HG02970 (cell line): ENCODE results near the gene TUBA3E.
A peak's percentile ranks its signal among the peaks of the same experiment; 100 is the strongest.
"Not testable (repeated sequence)": the region's sequence is repeated elsewhere in the genome, so short reads cannot be mapped to it uniquely, and the experiment has no call there.

ENCODE experiments used
- ATAC-seq: cut with Tn5 transposase; IDR thresholded peaks from one replicate; pipeline ENCODE4 v1.9.1; 2021; ENCODE audit warnings: mild to moderate bottlenecking, moderate library complexity, moderate number of reproducible peaks; ENCODE audit not compliant: unreplicated experiment, low FRiP score

TUBA3E gene

GRCh38 chr2:130165293-130166016, 32.8 kb downstream of the TUBA3E start:
- no peak for ATAC-seq

DNA sequence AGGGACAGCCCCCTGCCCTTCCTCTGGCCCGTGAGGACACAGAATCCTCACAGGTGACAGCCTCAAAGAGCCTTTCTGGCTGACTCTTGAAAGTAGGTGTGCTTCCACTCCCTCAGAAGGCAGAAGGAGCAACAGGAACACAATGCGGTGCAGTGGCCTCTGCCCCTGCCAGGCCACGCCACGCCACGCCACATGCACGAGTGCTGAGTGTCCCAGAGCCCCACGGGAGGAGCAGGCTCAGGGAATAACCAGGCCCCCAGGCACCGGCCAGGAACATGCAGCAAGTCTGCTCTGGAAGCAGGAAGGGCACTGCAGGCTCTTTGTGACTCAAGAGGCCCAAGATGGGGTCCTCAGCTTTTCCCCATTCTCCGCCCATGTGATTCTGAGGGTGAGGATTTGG, 35.3 kb downstream of the TUBA3E start:
- no peak for ATAC-seq

DNA sequence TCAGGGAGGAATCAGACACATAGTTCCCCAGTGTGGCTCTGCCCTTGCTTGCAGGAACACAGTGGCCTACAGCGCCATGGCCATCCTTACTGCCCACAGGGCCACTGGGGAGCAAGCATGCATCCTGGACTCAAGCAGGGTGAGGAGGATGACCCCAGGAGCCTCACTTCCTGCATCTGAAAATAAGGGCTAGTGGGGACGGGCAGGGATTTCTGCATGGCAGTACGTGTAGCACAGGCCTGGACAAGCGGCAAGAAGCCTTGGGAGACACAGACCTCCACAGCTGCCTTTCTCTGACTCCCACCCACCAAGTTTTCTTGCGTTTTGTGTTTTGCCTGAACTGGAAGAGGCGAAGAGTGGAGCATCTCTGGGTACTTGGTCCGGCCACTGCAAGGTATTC, 35.8 kb downstream of the TUBA3E start:
- ATAC-seq = not testable (repeated sequence)

- not testable (repeated sequence) for ATAC-seq
Observed at GRCh38 chr2:130160838-130161705, 37.2 kb downstream of the TUBA3E start.

DNA sequence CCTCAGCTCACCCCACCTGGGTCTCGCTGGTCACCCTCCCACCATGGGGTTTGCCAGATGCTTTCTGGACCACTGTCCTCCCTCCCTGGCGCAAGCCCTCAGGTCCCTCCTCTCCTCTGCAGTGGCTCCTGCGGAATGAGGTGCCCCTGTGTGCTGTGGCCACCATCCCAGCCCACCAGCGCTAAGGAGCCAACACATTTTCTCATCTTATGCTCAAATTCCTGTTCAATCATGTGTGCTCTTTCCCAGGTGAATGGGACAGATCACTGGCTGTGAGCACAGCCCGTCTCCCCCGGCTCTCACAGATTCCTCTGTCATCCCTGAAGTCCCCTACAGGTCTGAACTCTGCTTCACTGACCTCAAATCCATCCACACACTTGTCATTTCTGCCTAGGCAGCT, 38.1 kb downstream of the TUBA3E start:
- no peak for ATAC-seq

DNA sequence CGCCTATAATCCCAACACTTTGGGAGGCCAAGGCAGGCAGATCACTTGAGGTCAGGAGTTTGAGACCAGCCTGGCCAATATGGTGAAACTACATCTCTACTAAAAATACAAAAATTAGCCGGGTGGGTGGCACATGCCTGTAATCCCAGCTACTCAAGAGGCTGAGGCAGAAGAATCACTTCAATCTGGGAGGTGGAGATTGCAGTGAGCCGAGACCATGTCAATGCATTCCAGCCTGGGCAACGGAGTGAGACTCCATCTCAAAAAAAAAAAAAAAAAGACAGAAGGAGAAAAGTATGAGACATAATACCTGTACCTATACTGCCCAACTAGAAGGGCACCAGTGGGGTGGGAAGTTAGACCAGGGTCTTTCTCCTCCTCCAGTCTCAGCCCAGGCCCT, 38.9 kb downstream of the TUBA3E start:
- ATAC-seq = not testable (repeated sequence)

DNA sequence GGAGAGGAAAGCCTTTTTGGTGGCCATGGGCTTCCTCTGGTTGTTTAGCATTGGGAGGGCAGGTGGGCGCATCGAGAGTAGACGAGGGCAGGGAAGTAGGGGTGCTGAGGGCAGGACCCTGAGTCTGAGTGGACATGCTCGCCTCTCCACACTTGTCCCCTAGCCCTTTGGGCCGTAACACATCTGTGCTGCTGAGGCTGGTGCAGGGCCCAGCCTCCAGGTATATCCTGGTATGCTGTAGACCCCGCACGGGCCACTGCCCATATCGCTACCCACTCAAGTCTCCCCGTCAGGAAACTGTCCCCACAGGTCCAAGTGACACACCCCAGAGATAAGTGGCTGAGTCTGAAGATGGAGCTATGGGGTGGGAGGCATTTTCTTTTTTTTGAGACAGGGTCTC, 39.6 kb downstream of the TUBA3E start:
- ATAC-seq = no peak

- ATAC-seq = peak; percentile 76
Observed at GRCh38 chr2:130157825-130158514, 40.3 kb downstream of the TUBA3E start.

- ATAC-seq = not testable (repeated sequence)
Observed at GRCh38 chr2:130157354-130157753, 40.9 kb downstream of the TUBA3E start.

GRCh38 chr2:130156624-130157004, 41.6 kb downstream of the TUBA3E start:
- no peak for ATAC-seq

DNA sequence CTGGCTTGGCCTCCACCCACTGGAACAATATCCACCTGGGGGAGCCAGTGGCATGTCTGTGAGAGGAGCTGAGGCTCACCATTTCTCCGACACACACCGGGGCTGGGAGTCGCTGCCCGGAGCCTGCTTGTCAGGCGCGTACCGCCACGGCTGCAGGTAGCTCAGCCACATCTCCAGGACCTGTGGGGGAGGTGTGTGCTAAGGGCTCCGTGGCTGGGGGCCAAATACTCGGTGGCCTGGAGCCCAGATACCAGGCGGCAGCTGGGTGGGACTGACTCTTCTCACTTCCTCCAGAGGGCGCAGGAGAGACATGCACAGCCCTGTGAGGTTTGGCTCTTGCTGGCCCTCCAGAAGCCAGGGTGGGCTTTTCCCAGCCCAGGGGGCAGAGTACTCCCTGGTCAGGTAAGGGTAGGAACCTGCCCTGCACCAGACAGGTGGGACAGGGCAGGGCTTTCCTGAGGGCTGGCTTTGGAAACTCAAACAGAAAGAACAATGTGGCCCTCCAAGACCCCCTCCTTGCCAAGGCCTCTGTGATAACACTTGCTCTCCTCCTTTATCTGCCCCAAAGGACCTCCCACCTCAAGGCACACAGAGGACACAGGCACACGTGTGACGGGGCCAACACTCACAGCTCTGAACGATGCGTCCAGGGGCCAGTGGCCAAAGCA, 42.1 kb downstream of the TUBA3E start:
- not testable (repeated sequence) for ATAC-seq

- no peak for ATAC-seq
Observed at GRCh38 chr2:130154773-130155765, 43.2 kb downstream of the TUBA3E start.

DNA sequence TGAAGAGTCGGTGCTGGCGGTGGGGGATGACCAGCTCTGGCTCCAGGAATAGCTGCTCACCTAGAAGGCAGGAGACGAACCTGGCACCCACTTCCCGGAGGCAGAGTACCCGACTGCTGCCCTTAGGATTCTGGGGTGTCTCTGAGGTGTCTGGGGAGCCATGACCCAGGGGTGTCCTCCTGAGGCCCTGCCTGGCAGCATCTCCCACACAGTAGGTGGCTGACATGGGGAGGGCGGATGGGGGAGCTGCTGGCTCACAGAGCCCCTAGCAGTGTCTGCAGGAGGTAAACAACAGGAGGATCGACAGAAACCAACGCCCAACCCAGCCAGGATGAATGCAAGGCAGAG, 43.8 kb downstream of the TUBA3E start:
- not testable (repeated sequence) for ATAC-seq

DNA sequence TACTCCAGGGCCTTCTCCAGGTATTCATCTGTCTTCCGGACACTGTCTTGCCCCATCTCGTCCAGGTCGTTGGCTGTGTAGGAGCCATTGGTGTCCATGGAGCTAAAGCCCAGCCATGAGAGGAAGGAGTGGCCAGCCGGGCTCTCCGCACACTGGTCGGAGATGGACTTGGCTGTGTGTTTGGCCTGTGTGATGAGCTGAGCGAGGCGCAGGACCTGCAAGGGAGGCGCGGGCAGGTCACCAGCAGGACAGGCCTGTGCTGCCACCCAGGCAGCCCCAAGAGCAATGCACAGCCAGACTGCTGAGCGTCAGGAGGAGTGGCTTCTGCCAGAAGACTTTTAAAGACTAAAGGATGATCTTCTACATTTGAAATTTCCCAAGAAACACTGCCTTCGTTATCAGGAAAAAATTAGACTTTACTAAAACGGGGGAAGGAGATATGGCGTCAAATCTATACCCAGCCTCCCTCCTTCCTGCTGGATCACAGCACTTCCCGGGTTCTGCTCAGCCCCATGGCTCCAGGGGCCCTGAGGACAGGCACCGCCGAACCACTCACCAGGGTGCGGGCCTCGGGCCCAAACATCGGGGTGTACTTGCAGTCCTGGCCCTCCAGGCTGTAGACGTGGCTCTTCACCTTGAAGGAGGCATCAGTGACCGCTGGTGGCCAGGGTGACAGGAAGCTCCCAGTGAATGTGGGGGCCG, 44.4 kb downstream of the TUBA3E start:
- ATAC-seq = not testable (repeated sequence)

- ATAC-seq = no peak
Observed at GRCh38 chr2:130152816-130153595, 45.2 kb downstream of the TUBA3E start.

DNA sequence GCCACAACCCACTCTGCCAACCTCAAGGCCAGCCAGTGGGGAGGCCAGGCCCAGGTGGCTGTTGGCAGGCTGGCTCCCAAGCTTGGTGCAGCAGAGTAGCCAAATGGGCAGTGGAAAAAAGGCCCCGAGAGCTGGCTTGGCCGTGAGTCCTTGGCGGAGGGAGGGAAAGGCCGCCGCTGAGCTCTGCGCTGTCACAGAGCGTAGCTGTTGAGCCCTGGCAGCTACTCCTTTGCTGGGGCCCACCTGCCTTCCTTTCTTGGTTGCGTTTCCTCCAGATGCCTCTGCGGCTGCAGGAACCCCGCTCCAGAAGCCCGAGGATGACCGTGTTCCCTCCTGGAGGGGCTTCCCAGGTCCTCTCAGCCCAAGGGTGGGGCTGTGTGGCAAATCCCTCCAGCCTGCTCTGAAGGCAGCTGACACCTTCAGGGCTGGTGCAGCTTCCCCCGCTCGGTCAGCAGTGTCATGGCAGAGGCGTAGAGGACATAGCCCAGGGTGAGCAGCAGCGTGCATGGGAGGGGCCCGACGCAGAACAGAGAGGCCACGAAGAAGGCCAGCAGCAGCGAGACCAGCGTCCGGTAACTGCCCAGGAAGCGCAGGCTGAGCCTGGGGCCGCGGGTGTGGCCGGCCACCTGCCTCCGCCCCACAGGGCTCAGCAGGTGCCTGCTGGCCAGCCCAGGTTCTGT, 46.0 kb downstream of the TUBA3E start:
- ATAC-seq = not testable (repeated sequence)

- ATAC-seq = not testable (repeated sequence)
Observed at GRCh38 chr2:130151145-130151512, 47.1 kb downstream of the TUBA3E start.
